Measurements from ENCODE around the gene GYPE.
"Not testable (repeated sequence)": the region's sequence is repeated elsewhere in the genome, so short reads cannot be mapped to it uniquely, and the experiment has no call there.

- TF ChIP-seq CTCF (conservative IDR thresholded peaks at IDR 0.05; ENCODE audit: low read length); EZH2phosphoT487 (IDR thresholded peaks at IDR 0.05; ENCODE audit: borderline replicate concordance): not testable (repeated sequence)
Measured at GRCh38 chr4:143862716-143863115, 42.6 kb downstream of the GYPE start.

Measured in Loucy (cell line).